Measurements from ENCODE around the gene TRAF4. TPM values are rescaled to one million over a fixed set of nuclear protein-coding genes. Genes with fewer than 3 reads are reported as not detected.

Gene TRAF4
- total RNA-seq, 1 donor from 2014 or later = 143 TPM

- TF ChIP-seq CTCF (IDR thresholded peaks at IDR 0.05; ENCODE audit: insufficient read depth, low read depth, low read length) = no peak
- TF ChIP-seq EZH2 (IDR thresholded peaks at IDR 0.05; ENCODE audit: insufficient read depth, low read length) = no peak
- DNase-seq (ENCODE audit: low read depth) (no peak), FAIRE-seq (no peak)
- Histone ChIP-seq H3K27me3 (ENCODE audit: insufficient read depth, low read length) (no peaks in the 10 kb centered on the region), H3K36me3 (ENCODE audit: insufficient read depth, low read length) (peaks cover 2% of the 10 kb centered on the region), H3K9ac (ENCODE audit: low read length) (no peak overlapping the region), H3K4me2 (ENCODE audit: low read length) (no peak overlapping the region), H2AFZ (ENCODE audit: low read depth, low read length) (no peak overlapping the region), H3K27ac (ENCODE audit: low read depth, low read length) (no peak overlapping the region), H3K79me2 (ENCODE audit: insufficient read depth, low read length) (peaks cover 78% of the 10 kb centered on the region), H3K4me3 (ENCODE audit: insufficient read depth, low read depth, low read length) (no peak overlapping the region), H3K4me1 (ENCODE audit: insufficient read depth, low read length) (no peaks in the 10 kb centered on the region), H3K9me3 (ENCODE audit: insufficient read depth, low read depth, low read length) (no peaks in the 10 kb centered on the region), H4K20me1 (ENCODE audit: insufficient read depth, low read length) (peaks cover 71% of the 10 kb centered on the region)
- Mint-ChIP-seq H3K4me1 (ENCODE audit: low read depth, unreplicated experiment) (peaks cover 2% of the 10 kb centered on the region), H3K27me3 (ENCODE audit: low read depth, unreplicated experiment) (no peaks in the 10 kb centered on the region), H3K36me3 (ENCODE audit: low read depth, unreplicated experiment) (no peaks in the 10 kb centered on the region), H3K27ac (ENCODE audit: unreplicated experiment) (no peak overlapping the region), H3K4me3 (ENCODE audit: unreplicated experiment) (no peak overlapping the region), H3K9me3 (ENCODE audit: unreplicated experiment) (no peaks in the 10 kb centered on the region)
These were observed 52.3 kb downstream of the TRAF4 start for GRCh38 chr17:28796062-28796461.

Other genes starting within 250 kb of the TRAF4 start
- gene FOXN1, start 237.7 kb upstream of the TRAF4 start, total RNA-seq = not detected in 2 replicates
- gene UNC119, start 191.4 kb upstream of the TRAF4 start, total RNA-seq = 23.1 and 27.7 TPM in 2 replicates
- 71.5 and 88.2 TPM in 2 replicates for gene PIGS, start 172.5 kb upstream of the TRAF4 start, total RNA-seq
- gene ALDOC, start 167.1 kb upstream of the TRAF4 start, total RNA-seq = 10.3 and 11.7 TPM in 2 replicates
- 7.0 and 8.7 TPM in 2 replicates for gene SPAG5, start 145.0 kb upstream of the TRAF4 start, total RNA-seq
- gene RSKR, start 129.8 kb upstream of the TRAF4 start, total RNA-seq = 10.4 and 13.5 TPM in 2 replicates
- 131 and 133 TPM in 2 replicates for gene BLTP2, start 98.9 kb upstream of the TRAF4 start, total RNA-seq
- gene SDF2, start 82.1 kb upstream of the TRAF4 start, total RNA-seq = 71.2 and 73.3 TPM in 2 replicates
- 90.1 and 95.9 TPM in 2 replicates for gene SUPT6H, start 81.8 kb upstream of the TRAF4 start, total RNA-seq
- gene PROCA1, start 32.1 kb upstream of the TRAF4 start, total RNA-seq = 2.7 and 3.4 TPM in 2 replicates
- 145 and 150 TPM in 2 replicates for gene RAB34, start 26.1 kb upstream of the TRAF4 start, total RNA-seq
- gene RPL23A, start 24.0 kb upstream of the TRAF4 start, total RNA-seq = 901 and 1,068 TPM in 2 replicates
- 24.6 and 25.1 TPM in 2 replicates for gene TLCD1, start 17.8 kb upstream of the TRAF4 start, total RNA-seq
- 4.3 TPM in 2 replicates for gene NEK8, start 15.2 kb upstream of the TRAF4 start, total RNA-seq
- gene FAM222B, start 98.8 kb downstream of the TRAF4 start, total RNA-seq = 51.4 and 53.0 TPM in 2 replicates
- gene ERAL1, start 111.0 kb downstream of the TRAF4 start, total RNA-seq = 38.2 and 38.4 TPM in 2 replicates
- 84.4 and 87.3 TPM in 2 replicates for gene FLOT2, start 153.7 kb downstream of the TRAF4 start, total RNA-seq
- gene DHRS13, start 159.1 kb downstream of the TRAF4 start, total RNA-seq = 4.3 and 4.5 TPM in 2 replicates
- gene PHF12, start 207.5 kb downstream of the TRAF4 start, total RNA-seq = 41.6 and 46.7 TPM in 2 replicates